Right ventricle myocardium inferior (tissue), 1 donor: ENCODE measurements around the gene ELMO3. TPM values are rescaled to one million over a fixed set of nuclear protein-coding genes. Genes with fewer than 3 reads are reported as not detected.

Source experiments
- ATAC-seq: fragments of 200-7000 bp; cut with Tn5 transposase; one replicate; pipeline ENCODE4 v1.9.1; 2020; ENCODE audit warnings: mild to moderate bottlenecking, moderate library complexity
- DNase-seq: peaks from one replicate; pipeline ENCODE4 v3.0.0; 2021; ENCODE audit errors: missing footprints
- intact Hi-C: fragments of 100-400 bp; cut with DNase I; formaldehyde crosslinking; loops from one replicate; pipeline ENCODE4 v1.11.0; 2022
- total RNA-seq: library from RNA; stranded (reverse); fragmentation: NEBNext Ultra II Directional; extraction: Animal tissue kit (Norgen Biotek cat#: 25700); gene quantifications from one replicate; pipeline ENCODE4 v1.2.1, GENCODE V29; 2021
- donor health status: DM: no; HTN: yes; CAD: no; lungs with severe emphysema.

The ELMO3 gene
- total RNA-seq, 1 donor from 2014 or later, result 0.89 TPM

GRCh38 chr16:67176662-67177061, 22.3 kb upstream of the ELMO3 start:
- intact Hi-C loops, result no loop called here
- DNase-seq (no peak), ATAC-seq (no peak)

GRCh38 chr16:67177743-67178699, 20.9 kb upstream of the ELMO3 start:
- intact Hi-C loops, result no loop called here
- DNase-seq (peak; percentile 81), ATAC-seq (peak; percentile 35)

GRCh38 chr16:67179421-67180080, 19.4 kb upstream of the ELMO3 start:
- peak; percentile 65 for DNase-seq
- intact Hi-C loops, result no loop called here

GRCh38 chr16:67180166-67180565, 18.8 kb upstream of the ELMO3 start:
- DNase-seq, result no peak
- intact Hi-C loops, result no loop called here
- no peak for ATAC-seq

More at GRCh38 chr16:67179421-67180080, 19.4 kb upstream of the ELMO3 start:
- no peak for ATAC-seq

GRCh38 chr16:67181346-67181745, 17.6 kb upstream of the ELMO3 start:
- intact Hi-C loops, result no loop called here
- DNase-seq (peak; percentile 50), ATAC-seq (no peak)

- DNase-seq (no peak), ATAC-seq (no peak)
- intact Hi-C loops, result no loop called here
These were observed 16.6 kb upstream of the ELMO3 start for GRCh38 chr16:67182288-67182687.

GRCh38 chr16:67183284-67183626, 15.7 kb upstream of the ELMO3 start:
- DNase-seq (no peak), ATAC-seq (no peak)
- intact Hi-C loops, result no loop called here

GRCh38 chr16:67183627-67184452, 15.1 kb upstream of the ELMO3 start, which contains the start of gene MATCAP1:
MATCAP1 (minus strand) TSS chr16:67183963; CDS start chr16:67180610, 3,353 bp downstream.
- intact Hi-C loops, result loop anchor here (2.0 kb wide), 1 partner anchor 23 kb away; no protein-coding TSS in a partner anchor
- ATAC-seq (peak; percentile 96), DNase-seq (peak; percentile 97)

GRCh38 chr16:67184453-67184994, 14.4 kb upstream of the ELMO3 start:
- DNase-seq, result no peak
- intact Hi-C loops, result loop anchor here (2.0 kb wide), 1 partner anchor 24 kb away; no protein-coding TSS in a partner anchor
- ATAC-seq, result peak; percentile 2

- peak; percentile 96 for DNase-seq
- peak; percentile 59 for ATAC-seq
- intact Hi-C loops, result loop anchor here (1.0 to 2.0 kb wide), 2 partner anchors 24 to 208 kb away; no protein-coding TSS in a partner anchor
These were observed 13.8 kb upstream of the ELMO3 start for GRCh38 chr16:67184995-67185650.

GRCh38 chr16:67185651-67186134, 13.2 kb upstream of the ELMO3 start:
- intact Hi-C loops, result loop anchor here (1.0 to 2.0 kb wide), 2 partner anchors 25 to 208 kb away; no protein-coding TSS in a partner anchor
- ATAC-seq (no peak), DNase-seq (no peak)

GRCh38 chr16:67186550-67186950, 12.4 kb upstream of the ELMO3 start:
- DNase-seq, result peak; percentile 56
- intact Hi-C loops, result no loop called here
- no peak for ATAC-seq

GRCh38 chr16:67187175-67187890, 11.6 kb upstream of the ELMO3 start:
- DNase-seq (no peak), ATAC-seq (no peak)
- intact Hi-C loops, result no loop called here

GRCh38 chr16:67188323-67188722, 10.6 kb upstream of the ELMO3 start:
- DNase-seq (no peak), ATAC-seq (no peak)
- intact Hi-C loops, result no loop called here

GRCh38 chr16:67188798-67189197, 10.1 kb upstream of the ELMO3 start:
- intact Hi-C loops, result no loop called here
- DNase-seq, result no peak
- ATAC-seq, result no peak

GRCh38 chr16:67190041-67190440, 8.9 kb upstream of the ELMO3 start, which contains the start of gene EXOC3L1:
EXOC3L1 (minus strand) TSS chr16:67190136; CDS start chr16:67189676, 460 bp downstream.
- no peak for ATAC-seq
- no peak for DNase-seq
- intact Hi-C loops, result no loop called here
